WTC11 (cell line): ENCODE results near the gene CDRT4. TPM values are rescaled to one million over a fixed set of nuclear protein-coding genes. Genes with fewer than 3 reads are reported as not detected.

Experiments
- ATAC-seq: fragments of 200-7000 bp; cut with Tn5 transposase; 2 replicates; pipeline ENCODE4 v1.10.0; 2021; ENCODE audit warnings: mild to moderate bottlenecking, moderate library complexity
- CTCF ChIA-PET: fragments of 300-600 bp; sonication (Branson Sonifier 250); formaldehyde crosslinking; loops from one replicate; lab custom pipeline; 2021; ENCODE audit warnings: antibody characterized with exemption; lab: Charles Lee
- POLR2A ChIA-PET: fragments of 350-600 bp; sonication (Branson Sonifier 250); formaldehyde crosslinking; loops from one replicate; lab custom pipeline; 2021; ENCODE audit warnings: antibody characterized with exemption; lab: Charles Lee
- DNase-seq: peaks from one replicate; pipeline ENCODE4 v3.0.0; 2021; ENCODE audit warnings: low spot score
- H3K27ac Mint-ChIP-seq: 2 replicates; pipeline ENCODE4 v1.8.0; 2021; ENCODE audit warnings: mixed read lengths
- H3K27me3 Mint-ChIP-seq: 2 replicates; pipeline ENCODE4 v1.8.0; 2021; ENCODE audit warnings: low read depth, mild to moderate bottlenecking, moderate library complexity, mixed read lengths
- H3K36me3 Mint-ChIP-seq: 2 replicates; pipeline ENCODE4 v1.8.0; 2021; ENCODE audit warnings: mixed read lengths
- H3K4me1 Mint-ChIP-seq: 2 replicates; pipeline ENCODE4 v1.8.0; 2022; ENCODE audit warnings: mixed read lengths
- H3K4me3 Mint-ChIP-seq: 2 replicates; pipeline ENCODE4 v1.8.0; 2021; ENCODE audit warnings: mild to moderate bottlenecking, moderate library complexity, mixed read lengths
- H3K9me3 Mint-ChIP-seq: 2 replicates; pipeline ENCODE4 v1.8.0; 2021; ENCODE audit warnings: mixed read lengths
- CDX4 ChIP-seq: fragments of 250-450 bp; sonication (Bioruptor Pico); IDR thresholded peaks from 2 replicates; pipeline ENCODE4 v1.9.0; 2021; ENCODE audit warnings: moderate library complexity, mild to moderate bottlenecking, inconsistent platforms, borderline replicate concordance
- ETV6 ChIP-seq: sonication (generic); formaldehyde crosslinking; IDR thresholded peaks from 2 replicates; pipeline ENCODE4 v1.8.1; 2022; ENCODE audit warnings: mild to moderate bottlenecking, missing genetic modification reagents
- FOXP4 ChIP-seq: sonication (generic); formaldehyde crosslinking; IDR thresholded peaks from 2 replicates; pipeline ENCODE4 v1.8.0; 2022; ENCODE audit warnings: mild to moderate bottlenecking, missing genetic modification reagents
- GABPB1 ChIP-seq: sonication (generic); formaldehyde crosslinking; IDR thresholded peaks from 2 replicates; pipeline ENCODE4 v1.8.1; 2023; ENCODE audit warnings: mild to moderate bottlenecking, missing genetic modification reagents
- IRF1 ChIP-seq: sonication (generic); formaldehyde crosslinking; IDR thresholded peaks from 2 replicates; pipeline ENCODE4 v1.8.0; 2023; ENCODE audit warnings: missing genetic modification reagents
- IRF2 ChIP-seq: sonication (generic); formaldehyde crosslinking; IDR thresholded peaks from 2 replicates; pipeline ENCODE4 v1.8.0; 2022; ENCODE audit warnings: low read depth, missing genetic modification reagents, borderline replicate concordance
- JAZF1 ChIP-seq: fragments of 250-450 bp; sonication (Bioruptor Pico); IDR thresholded peaks from 2 replicates; pipeline ENCODE4 v1.9.0; 2021; ENCODE audit warnings: moderate library complexity, mild to moderate bottlenecking, inconsistent platforms
- JUN ChIP-seq: sonication (generic); formaldehyde crosslinking; IDR thresholded peaks from 2 replicates; pipeline ENCODE4 v1.8.0; 2023; ENCODE audit warnings: mild to moderate bottlenecking, missing genetic modification reagents
- MLX ChIP-seq: sonication (generic); formaldehyde crosslinking; IDR thresholded peaks from 2 replicates; pipeline ENCODE4 v1.8.1; 2023; ENCODE audit warnings: mild to moderate bottlenecking, missing genetic modification reagents, moderate library complexity
- TCF7 ChIP-seq: sonication (generic); formaldehyde crosslinking; IDR thresholded peaks from 2 replicates; pipeline ENCODE4 v1.8.0; 2022; ENCODE audit warnings: mild to moderate bottlenecking, low read depth, missing genetic modification reagents, moderate library complexity
- USF1 ChIP-seq: sonication (generic); formaldehyde crosslinking; IDR thresholded peaks from 2 replicates; pipeline ENCODE4 v1.8.0; 2022; ENCODE audit warnings: mild to moderate bottlenecking, missing genetic modification reagents
- ZBTB43 ChIP-seq: sonication (generic); formaldehyde crosslinking; IDR thresholded peaks from 2 replicates; pipeline ENCODE4 v1.8.1; 2023; ENCODE audit warnings: mild to moderate bottlenecking, missing genetic modification reagents
- ZNF425 ChIP-seq: fragments of 250-450 bp; sonication (Bioruptor Pico); conservative IDR thresholded peaks from 2 replicates; pipeline ENCODE4 v1.9.0; 2021; ENCODE audit warnings: mild to moderate bottlenecking
- total RNA-seq: library from RNA; stranded (reverse); gene quantifications from 3 replicates; pipeline ENCODE4 v1.2.3, GENCODE V29; 2021

Gene CDRT4
- total RNA-seq, 1 experiment from 2014 or later: 4.9 TPM

GRCh38 chr17:15438491-15439105, 28.8 kb downstream of the CDRT4 start (continued):
- TF ChIP-seq IRF1 (CRISPR knock-in tag): no peak
- TF ChIP-seq GABPB1 (CRISPR knock-in tag): no peak
- TF ChIP-seq IRF2: no peak

- H3K4me1 Mint-ChIP-seq: peaks cover 6% of the 10 kb centered on the region; the same call in 1 of the 2 replicates
- peaks cover 12% of the 10 kb centered on the region for H3K9me3 Mint-ChIP-seq
- ATAC-seq (no peak), DNase-seq (no peak)
- ChIA-PET CTCF (interaction anchor here (0.7 to 3.5 kb wide), 16 partner anchors 9 to 204 kb away, joined by 3 to 29 read pairs (median 4); no protein-coding TSS in a partner anchor), POLR2A (no interaction called here)
- H3K27me3 Mint-ChIP-seq: no peaks in the 10 kb centered on the region
- no peak overlapping the region for H3K27ac Mint-ChIP-seq
- TF ChIP-seq JUN (CRISPR knock-in tag) (no peak), FOXP4 (CRISPR knock-in tag) (no peak), ZBTB43 (CRISPR knock-in tag) (no peak), ETV6 (no peak), USF1 (CRISPR knock-in tag) (no peak), CDX4 (CRISPR knock-in tag) (no peak), TCF7 (CRISPR knock-in tag) (no peak), ZNF425 (CRISPR knock-in tag) (no peak), MLX (CRISPR knock-in tag) (no peak), JAZF1 (CRISPR knock-in tag) (no peak)
- H3K4me3 Mint-ChIP-seq: no peak overlapping the region
- H3K36me3 Mint-ChIP-seq: peaks cover 32% of the 10 kb centered on the region
Measured at GRCh38 chr17:15437303-15437635, 30.2 kb downstream of the CDRT4 start.
